Parietal lobe (tissue), 2 donors: ENCODE data around the gene GCC2. TPM values are rescaled to one million over a fixed set of nuclear protein-coding genes. Genes with fewer than 3 reads are reported as not detected.

Source experiments
- small RNA-seq: library from RNA; depleted of rRNA; stranded (forward); fragments of <200 nt; gene quantifications from one replicate; pipeline ENCODE3, GENCODE V24; 2014; ENCODE audit warnings: low replicate concordance
- total RNA-seq: library from RNA; depleted of rRNA; stranded (reverse); fragments of >200 nt; gene quantifications from one replicate; pipeline ENCODE4 v1.2.3, GENCODE V29; 2014

Gene GCC2, protein sequence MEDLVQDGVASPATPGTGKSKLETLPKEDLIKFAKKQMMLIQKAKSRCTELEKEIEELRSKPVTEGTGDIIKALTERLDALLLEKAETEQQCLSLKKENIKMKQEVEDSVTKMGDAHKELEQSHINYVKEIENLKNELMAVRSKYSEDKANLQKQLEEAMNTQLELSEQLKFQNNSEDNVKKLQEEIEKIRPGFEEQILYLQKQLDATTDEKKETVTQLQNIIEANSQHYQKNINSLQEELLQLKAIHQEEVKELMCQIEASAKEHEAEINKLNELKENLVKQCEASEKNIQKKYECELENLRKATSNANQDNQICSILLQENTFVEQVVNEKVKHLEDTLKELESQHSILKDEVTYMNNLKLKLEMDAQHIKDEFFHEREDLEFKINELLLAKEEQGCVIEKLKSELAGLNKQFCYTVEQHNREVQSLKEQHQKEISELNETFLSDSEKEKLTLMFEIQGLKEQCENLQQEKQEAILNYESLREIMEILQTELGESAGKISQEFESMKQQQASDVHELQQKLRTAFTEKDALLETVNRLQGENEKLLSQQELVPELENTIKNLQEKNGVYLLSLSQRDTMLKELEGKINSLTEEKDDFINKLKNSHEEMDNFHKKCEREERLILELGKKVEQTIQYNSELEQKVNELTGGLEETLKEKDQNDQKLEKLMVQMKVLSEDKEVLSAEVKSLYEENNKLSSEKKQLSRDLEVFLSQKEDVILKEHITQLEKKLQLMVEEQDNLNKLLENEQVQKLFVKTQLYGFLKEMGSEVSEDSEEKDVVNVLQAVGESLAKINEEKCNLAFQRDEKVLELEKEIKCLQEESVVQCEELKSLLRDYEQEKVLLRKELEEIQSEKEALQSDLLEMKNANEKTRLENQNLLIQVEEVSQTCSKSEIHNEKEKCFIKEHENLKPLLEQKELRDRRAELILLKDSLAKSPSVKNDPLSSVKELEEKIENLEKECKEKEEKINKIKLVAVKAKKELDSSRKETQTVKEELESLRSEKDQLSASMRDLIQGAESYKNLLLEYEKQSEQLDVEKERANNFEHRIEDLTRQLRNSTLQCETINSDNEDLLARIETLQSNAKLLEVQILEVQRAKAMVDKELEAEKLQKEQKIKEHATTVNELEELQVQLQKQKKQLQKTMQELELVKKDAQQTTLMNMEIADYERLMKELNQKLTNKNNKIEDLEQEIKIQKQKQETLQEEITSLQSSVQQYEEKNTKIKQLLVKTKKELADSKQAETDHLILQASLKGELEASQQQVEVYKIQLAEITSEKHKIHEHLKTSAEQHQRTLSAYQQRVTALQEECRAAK (N-terminal part only)
- total RNA-seq: 60.1 TPM

DNA sequence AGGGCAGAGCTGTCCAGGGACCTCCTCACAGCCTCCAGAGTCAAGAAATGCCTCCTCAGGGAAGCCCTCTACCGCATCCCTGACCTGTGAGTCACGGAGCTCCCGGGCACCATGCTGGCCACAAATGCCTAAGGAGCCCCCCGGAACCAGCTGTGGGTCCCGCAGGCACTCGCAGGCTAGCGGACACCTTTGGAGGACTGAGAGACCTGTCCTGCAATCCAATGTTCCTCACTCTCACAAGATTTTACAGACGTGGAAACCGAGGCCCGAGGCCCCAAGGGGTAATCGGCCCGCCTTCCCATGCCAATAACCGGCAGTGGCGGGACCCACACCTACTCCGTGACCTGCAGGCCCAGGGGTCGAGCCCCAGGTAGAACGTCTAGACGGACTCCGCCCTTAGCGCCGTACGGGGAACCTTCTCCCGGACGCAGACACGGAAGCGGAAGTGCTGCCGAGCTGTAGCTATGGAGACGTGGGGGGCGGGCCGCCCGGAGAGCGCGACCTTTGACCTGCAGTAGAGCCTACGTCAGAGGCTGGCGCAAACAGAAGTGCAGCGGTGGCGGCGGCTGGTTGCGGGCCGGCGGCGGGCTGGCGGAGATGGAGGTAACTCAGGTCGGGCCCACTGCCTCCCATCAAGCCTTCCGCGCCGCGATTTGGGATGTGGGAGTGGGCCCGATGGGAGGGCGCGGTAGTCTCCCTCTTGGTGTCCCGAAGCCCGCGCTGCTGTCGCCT, at the start of gene GCC2:
Gene GCC2, plus strand, starts transcription at position 529 of the 732 bp plus-strand sequence. Its CDS starts 69 bp downstream, at position 598.

DNA sequence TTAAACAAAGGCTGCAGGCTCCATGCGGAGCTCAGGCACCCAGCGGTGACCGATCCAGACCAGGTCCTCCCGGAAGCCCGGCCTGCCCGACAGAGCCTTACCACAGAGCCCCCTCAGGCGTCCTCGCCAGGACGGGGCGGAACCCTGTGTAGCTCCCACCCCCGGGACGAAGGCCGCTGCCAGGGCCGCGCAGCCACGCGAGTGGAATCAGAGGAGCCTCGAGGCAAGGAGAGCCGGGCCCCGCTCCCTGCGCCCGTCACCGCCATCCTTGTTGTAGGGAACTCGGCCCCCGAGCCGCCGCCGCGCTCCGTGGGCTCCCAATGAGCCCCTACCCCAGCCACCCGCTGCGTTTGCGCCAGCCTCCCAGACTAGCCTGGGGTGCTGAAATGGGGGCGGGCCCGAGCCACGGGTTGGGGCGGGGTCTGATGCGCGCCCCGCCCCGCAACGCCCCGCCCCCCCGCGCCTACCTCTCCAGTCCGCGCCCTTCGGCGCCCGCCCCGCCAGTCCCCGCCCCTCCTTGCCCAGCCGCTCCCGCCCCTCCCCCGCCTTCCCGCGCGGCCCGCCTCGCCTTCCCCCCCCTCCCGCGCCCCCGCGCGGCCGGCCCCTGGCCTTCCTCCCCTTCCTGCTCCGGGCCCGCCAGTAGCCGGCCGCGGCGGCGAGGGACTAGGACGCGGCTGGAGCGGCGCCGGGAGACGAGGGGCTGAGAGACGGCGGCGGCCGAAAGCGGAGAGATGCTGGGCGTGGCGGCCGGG, 85.0 kb downstream of the GCC2 start, which contains the start of gene LIMS1:
Gene LIMS1, plus strand, starts transcription at position 639 of the 752 bp plus-strand sequence. Its CDS starts 93 bp downstream, at position 732.

Small RNA genes lying within 50 kb of the gene (small RNA-seq; reads per million reads assigned to genes)
- not detected for gene SMIM12P1

Other genes starting within 250 kb of the GCC2 start
- gene SULT1C3, start 209.2 kb upstream of the GCC2 start, total RNA-seq: not detected
- 0.31 TPM for gene SULT1C2, start 160.3 kb upstream of the GCC2 start, total RNA-seq
- 11.9 TPM for gene SULT1C4, start 71.3 kb upstream of the GCC2 start, total RNA-seq
- gene LIMS1, start 85.3 kb downstream of the GCC2 start, total RNA-seq: 20.7 TPM